HG02852 (cell line): Measurements from ENCODE around the gene APOBEC3G.
"Not testable (repeated sequence)": the region's sequence is repeated elsewhere in the genome, so short reads cannot be mapped to it uniquely, and the experiment has no call there.

Source experiments
- ATAC-seq: cut with Tn5 transposase; IDR thresholded peaks from one replicate; pipeline ENCODE4 v1.9.1; 2021; ENCODE audit warnings: mild to moderate bottlenecking, moderate library complexity; ENCODE audit not compliant: unreplicated experiment

Gene APOBEC3G

DNA sequence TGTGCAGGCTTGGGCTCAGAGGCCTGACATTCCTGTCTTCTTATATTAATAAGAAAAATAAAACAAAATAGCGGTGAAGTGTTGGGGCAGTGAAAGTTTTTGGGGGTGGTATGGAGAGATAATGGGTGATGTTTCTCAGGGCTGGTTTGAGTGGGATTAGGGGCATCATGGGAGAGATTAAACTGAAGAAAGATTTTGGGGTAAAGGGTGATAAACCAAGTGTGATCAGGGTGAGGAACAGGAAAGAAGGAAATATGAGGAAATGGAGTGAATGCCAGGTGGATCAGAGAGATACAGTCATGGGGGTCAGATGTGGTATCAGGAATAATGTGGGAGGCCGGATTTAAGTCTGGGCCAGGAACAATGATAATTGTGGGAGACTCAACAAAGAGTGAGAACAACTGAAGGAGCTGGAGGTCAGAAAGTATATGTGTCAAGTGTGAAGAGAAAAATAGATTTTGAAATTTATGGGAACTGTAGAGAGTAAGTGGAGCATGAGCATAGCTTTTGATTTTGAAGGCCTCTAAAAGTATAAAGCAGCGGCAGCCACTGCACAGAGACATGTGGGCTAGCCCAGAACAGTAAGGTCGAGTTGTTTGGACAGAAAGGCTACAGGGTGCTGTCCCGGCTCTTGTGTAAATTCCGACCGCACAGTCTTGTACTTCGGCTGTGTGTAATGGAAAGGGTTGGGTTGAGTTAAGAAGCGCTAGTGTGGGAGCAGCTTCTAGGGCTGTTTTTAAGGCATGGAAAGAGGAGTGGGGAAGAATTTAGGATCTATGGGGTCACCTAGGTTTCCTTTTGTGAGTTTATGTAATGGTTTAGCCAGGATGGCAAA, 10.4 kb upstream of the APOBEC3G start:
- peak; percentile 56 for ATAC-seq

DNA sequence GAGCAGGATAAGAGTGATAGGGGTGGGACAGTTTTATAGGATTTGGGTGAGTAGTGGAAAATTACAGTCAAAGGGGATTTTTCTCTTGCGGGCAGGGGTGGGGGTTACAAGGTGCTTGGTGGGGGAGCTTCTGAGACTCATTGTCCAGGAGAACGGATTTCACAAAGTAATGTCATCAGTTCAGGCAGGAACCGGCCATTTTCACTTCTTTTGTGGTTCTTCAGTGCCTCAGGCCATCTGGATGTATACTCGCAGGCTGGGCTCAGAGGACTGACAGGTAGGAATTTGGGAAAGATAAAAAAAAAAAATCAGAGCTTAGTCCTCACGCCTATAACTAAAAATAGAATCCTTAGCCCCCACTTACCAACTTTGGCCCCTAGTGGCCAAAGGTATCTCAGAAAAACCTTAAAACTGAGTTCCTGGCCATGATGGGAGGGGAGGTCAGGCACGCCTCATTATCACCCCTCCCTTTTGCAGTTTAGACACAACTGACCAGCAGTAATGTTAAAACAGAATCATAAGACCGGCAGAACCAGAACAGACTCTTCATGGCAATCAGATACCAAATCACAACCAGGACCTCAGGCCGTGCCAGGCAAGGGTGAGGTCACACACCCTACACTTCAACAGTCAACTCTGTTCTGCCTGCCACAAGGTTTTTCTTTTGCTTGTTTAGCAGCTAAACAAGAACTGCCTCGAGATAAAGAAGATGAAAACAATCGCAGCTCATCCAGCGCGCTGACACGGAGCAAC, 8.9 kb upstream of the APOBEC3G start:
- no peak for ATAC-seq

DNA sequence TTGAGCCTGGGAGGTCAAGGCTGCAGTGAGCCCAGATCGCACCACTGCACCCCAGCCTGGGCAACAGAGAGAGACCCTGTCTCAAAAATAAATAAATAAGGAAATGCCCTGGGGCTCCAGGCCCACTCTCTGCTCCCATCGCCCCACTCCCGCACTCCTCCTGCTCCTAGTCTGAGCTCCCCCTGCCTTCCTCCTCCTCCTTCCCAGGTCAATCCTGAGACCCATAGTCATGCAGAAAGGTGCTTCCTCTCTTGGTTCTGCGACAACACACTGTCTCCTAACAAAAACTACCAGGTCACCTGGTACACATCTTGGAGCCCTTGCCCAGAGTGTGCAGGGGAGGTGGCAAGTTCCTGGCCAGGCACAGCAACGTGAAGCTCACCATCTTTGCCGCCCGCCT, 6.9 kb upstream of the APOBEC3G start:
- ATAC-seq: no peak

DNA sequence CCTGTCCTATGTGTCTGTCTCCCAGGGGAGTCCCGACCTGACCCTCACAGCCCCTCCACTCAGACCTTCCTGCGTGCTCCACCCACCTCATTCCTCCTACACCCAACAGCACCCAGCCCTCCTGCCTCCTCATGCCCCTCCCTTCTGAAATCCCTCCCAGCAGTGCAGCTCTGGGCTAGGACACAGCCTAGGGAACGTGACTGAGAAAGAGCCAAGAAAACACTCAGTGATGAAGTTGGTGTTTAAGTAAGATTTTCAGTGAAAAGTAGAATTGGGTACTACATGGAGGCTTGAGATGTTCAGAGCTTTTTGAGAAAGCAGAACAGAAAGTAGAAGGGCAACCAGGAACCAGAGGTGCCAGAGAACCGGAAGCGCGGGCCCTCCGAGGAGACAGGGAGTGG, 4.5 kb upstream of the APOBEC3G start:
- ATAC-seq: not testable (repeated sequence)

DNA sequence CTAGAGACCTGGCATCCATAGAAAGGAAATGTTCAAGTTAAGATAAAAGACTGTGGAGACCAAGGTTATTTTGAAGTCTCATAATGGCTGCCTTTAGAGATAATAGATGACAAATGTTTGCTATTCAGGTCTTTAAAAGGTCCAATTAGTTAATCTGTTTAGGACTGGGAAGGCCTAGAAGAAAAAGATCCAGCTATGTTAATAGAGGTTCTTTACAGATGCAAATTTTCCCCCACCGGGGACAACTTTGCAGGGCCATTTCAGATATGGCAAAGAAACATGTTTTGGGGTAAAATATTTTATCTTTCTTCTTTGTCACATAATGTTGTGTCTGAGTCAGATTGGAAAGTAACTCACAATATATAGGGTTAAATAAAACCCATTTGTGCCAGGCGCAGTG, 3.1 kb upstream of the APOBEC3G start:
- no peak for ATAC-seq

DNA sequence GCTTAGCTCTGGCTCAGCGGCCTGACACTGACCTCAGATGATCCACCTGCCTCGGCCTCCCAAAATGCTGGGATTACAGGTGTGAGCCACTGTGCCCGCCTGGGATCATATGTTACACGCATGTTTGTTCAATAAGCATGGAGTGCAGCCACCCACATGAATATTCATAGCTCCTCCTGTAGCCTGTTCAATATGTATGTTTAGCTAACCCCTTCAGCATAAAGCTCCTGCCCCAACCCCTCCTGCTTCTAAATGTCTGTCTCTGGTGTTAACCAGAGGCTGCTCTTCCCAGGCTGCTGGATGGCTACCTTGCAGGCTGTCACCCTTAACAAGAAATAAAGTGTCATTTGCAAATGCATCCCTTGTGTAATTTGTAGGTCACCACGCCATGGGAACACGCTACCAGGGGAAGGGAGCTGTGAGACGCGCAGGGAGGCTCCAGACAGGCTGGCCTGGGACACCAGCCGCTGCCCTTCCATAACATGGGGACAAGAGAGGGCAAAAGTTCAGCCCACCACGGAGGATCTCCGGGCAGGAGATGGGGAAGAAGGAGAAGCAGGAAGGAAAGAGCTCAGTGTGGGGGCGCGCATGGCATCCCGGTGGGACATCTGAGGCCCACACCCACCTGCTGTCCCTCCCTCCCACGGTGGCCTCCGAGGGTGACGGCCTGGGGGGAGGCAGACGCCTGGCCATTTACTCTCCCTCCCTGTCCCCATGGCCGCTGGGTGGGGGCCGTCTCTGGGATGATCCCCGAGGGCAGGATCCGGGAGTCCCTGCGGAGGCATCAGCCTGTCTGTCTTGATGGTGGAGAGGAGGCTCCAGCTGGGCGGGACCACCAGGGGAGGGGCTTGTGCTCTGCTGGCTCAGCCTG, 685 bp upstream of the APOBEC3G start:
- not testable (repeated sequence) for ATAC-seq

DNA sequence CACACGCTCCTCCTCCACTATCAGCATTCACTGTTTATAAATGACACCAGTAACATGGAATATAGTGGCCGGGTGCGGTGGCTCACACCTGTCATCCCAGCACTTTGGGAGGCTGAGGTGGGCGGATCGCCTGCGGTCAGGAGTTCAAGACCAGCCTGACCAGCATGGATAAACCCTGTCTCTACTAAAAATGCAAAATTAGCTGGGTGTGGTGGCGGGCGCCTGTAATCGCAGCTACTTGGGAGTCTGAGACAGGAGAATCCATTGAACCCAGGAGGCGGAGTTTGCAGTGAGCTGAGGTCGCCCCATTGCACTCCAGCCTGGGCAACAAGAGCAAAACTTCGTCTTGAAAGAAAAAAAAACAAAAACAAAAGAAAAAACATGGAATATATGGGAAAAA, 837 bp downstream of the APOBEC3G start:
- not testable (repeated sequence) for ATAC-seq

DNA sequence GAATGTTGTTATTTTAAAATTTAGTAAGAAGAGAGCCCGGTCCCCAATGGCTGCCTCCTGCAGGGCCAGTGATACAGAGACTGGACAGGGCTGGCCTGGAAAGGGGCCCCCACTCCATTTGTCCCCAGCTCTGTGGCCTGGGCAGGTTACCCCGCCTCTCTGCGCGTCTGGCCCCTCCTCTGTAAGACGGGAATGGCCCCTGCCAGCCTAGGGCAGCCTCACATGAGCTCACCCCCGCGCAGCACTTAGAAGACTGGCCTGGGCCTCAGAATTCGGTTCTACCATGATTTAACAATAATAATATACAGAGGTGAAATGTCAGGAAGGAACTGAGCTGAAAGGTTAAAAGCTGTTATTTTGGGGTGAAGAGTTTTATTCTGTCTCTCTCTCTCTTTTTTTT, 1.3 kb downstream of the APOBEC3G start:
- ATAC-seq: no peak

DNA sequence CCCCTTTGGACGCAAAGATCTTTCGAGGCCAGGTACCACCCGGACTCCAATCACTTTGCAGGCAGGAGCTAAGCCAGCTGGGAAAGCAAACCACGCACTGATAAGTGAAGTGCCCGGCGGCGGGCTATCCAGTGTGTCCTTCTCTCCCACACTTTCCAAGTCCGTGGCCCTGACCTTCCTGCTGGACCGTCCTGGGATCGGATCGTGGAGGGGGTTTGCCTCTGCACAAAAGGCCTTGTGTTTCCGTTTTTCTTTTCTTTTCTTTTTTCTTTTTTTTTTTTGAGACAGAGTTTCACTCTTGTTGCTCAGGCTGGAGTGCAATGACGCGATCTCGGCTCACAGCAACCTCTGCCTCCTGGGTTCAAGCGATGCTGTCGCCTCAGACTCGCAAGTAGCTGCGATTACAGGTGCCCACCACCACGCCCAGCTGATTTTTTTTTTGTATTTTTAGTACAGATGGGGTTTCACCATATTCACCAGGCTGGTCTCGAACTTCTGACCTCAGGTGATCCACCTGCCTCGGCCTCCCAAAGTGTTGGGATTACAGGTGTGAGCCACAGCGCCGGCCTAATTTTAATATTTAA, 2.1 kb downstream of the APOBEC3G start:
- not testable (repeated sequence) for ATAC-seq

DNA sequence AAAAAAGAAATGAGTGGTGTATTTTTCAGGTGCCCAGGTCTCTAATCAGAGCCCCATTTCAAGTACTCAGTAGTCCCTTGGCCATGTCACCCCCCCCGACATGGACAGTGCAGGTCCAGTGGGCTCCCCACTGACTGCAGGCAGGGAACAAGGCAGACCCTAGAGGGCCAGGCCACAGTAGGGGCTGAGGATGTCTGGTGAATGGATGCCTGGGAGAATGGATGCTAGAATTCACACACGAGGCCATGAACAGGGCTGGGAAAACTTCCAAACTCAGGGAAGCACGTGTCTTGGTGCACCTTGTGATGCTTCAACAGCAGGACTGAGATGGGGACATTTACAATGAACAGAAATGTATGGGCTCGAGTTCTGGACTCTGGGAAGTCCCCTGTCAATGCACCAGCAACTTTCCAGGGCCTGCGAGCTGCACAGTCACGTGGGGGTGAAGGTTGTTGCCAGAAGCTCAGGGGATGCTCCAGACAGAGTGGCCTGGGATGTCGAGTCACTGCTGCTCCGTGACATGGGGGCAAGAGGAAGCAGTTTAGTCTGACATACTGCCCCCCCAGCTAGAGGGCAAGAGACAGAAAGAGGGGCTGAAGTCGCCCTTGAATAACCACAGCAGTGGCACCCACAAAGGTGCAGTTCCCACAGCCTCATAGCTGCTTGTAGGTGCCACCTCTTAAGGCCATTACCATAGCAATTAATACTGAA, 3.1 kb downstream of the APOBEC3G start:
- ATAC-seq: no peak

DNA sequence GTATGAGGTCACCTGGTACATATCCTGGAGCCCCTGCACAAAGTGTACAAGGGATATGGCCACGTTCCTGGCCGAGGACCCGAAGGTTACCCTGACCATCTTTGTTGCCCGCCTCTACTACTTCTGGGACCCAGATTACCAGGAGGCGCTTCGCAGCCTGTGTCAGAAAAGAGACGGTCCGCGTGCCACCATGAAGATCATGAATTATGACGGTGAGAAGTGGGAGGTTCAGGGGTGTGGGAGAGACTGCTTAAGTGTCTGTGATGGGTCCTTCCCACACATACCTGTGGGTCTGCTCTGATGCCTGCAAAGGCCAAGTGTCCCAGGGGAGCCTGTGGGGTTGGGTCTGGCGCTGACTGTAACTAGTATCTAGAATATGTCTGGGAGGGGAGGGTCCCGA, 3.9 kb downstream of the APOBEC3G start:
- no peak for ATAC-seq

DNA sequence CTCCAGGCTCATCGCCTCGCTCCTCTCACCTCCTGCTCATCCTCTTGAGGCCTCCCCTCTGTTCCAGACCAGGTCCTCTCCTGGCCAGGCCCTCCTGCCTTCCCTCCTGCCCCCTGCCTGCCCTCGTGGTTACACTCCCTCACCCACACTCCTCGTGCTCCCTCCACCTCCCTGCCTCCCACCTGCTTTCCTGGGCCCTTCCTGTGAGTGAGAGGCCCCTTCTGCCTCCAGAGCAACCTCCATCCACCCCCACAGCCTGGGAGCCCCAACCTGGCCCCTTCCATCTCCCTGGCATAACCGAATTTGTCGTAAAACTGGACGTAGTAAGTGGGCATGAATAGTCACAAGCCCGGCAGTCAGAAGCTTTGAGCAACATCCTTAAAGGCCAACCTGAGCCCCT, 4.5 kb downstream of the APOBEC3G start:
- no peak for ATAC-seq

DNA sequence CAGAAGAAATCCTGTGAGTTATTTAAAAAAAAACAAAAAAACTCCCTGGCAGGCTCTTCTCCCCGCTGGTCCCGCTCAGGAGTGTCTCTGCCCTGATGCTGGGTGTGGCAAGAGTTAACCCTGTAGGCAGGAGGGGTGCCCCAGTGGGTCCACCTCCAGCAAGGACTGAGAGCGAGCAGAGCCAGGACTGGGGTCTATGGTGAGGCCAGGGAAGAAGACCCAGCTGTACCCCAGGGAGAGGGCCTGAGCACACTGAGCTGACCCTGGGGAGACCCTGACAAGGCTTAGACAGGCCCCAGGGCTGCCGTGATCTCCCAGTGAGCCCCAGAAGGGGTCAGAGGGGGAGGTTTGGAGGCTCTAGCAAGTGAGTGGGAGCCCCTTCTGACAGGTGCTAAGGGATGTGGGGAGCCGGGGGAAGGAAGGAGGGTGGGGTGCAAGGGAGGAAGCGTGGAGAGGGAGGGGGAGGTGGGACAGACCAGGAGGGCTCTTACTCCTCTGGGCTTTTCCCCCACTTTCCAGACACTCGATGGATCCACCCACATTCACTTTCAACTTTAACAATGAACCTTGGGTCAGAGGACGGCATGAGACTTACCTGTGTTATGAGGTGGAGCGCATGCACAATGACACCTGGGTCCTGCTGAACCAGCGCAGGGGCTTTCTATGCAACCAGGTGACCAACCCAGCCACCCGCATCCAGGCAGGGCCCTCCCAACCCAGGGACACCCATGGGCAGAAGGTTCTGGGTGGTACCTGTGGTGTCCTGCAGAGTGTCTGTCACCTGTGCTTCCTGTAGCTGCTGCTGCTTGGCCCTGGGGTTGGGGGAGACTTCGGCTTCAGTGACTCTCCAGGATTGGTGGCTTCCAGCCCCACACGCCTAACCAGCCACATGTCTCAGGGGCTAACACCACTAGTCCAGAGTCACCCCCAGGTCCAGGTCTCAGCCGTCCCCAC, 6.4 kb downstream of the APOBEC3G start:
- ATAC-seq: no peak

DNA sequence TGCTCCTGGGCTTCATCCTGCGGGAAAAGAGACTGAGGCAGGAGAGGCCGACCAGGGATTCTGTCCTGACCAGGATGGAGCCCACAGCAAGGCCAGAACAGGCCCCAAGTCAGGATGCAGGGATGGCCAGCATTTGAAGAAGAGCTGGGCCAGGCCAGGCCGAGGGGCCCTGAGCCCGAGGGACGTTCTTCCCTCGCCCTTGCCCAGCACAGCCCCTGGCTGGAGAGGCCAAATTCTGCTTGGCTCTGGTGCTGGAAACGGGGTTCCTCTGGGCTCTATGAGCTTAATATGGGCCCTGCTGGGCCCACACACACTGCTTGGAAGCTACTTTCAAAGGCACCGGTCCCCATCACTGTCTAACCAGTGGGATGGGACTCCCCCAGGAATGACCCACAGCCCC, 7.6 kb downstream of the APOBEC3G start:
- ATAC-seq: no peak

DNA sequence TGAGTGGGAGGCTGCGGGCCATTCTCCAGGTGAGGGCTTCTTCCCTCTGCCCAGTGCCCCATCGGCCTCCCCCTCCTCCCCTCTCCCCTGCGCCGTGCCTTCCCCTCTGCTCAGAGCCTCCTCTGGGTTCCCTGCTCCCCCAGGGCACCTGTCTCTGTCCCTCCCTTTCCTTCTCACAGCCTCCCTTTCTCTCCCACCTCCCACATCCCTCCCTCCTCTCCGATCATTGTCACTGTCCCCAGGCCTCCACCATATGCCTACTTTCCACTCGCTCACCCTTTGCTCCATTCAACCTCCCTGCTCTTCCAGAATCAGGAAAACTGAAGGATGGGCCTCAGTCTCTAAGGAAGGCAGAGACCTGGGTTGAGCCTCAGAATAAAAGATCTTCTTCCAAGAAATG, 10.0 kb downstream of the APOBEC3G start:
- ATAC-seq: no peak

DNA sequence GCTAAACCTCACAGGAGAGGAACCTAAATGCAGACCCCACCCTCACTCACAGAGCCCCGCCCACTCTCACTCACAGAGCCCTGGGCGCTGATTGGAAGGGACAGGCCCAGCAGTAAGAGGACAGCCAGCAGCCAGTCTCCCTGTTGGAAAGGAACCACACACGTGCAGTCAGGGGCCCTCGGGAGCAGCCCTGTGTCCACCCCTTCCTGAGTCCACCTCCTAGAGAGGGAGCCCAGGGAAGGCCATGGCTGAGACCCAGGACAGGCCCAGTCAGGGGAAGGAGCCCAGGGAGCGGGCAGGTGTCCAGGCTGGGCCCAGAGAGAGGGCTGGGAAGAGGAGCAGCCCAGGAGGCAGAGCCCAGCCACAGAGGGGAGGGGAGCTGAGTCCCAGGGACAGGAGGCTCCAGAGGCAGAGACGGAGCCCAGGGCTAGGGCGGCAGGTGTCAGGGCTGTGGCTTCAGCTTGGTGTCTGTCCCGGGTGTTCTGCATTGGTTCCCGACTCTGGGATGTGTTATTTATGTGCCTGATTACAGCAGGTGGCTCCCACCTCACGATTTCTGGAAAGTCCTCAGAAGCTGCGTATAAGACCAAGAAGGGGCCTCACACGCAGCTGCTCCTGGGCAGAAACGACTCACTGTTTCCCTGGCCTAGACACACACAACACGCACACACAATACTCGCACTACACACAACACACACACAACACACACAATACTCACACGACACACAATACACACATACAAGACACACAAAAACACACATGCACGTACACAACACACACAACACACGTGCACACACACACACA, 11.0 kb downstream of the APOBEC3G start:
- no peak for ATAC-seq

DNA sequence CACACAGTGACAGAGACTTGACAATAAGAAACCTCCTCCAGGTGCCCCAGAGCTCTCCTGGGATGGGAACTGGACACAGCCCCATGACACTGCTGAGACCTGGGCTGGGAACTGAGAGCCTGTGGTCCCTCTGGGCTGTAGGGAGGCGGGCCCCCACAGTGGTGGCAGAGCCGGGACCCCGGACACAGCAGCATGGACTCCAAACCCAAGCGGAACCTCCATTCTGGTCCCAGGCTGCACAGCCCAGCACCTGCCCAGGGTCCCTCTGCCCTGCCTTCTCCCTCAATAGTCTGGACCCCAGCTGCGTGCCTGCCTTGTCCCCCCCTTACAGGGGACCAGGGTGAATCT, 11.6 kb downstream of the APOBEC3G start:
- ATAC-seq: no peak

DNA sequence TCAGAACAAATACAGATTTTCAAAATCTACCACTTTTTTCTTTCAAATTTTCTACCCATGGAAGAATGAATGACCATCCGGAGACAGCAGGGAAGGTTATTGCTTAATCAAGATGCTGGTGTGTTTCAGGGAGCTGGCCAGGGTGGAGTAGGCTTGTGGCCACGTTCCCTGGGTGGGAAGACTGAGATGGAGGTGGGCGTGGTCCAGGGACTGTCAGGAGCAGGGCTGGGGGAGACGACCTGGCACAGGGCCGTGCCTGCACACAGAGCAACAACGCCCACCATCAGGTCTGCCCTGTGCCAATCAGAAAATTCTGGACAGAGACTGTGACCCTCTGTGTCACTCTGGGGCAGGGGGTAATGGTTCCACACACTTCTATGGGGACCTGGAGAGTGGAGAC, 12.9 kb downstream of the APOBEC3G start:
- no peak for ATAC-seq
